Suprapubic skin (tissue), 4 donors: Measurements from ENCODE around the gene MAP6. TPM values are rescaled to one million over a fixed set of nuclear protein-coding genes. Genes with fewer than 3 reads are reported as not detected.

Source experiments
- DNase-seq, 2 donors: peaks; one replicate each; pipeline ENCODE4 v3.0.0-alpha.2; 2019; ENCODE audit warnings: low spot score in 2 of 2
- H3K27ac ChIP-seq: fragments of 200-600 bp; sonication (generic); one replicate; pipeline ENCODE4 v1.5.1; 2019
- H3K27me3 ChIP-seq: fragments of 200-600 bp; sonication (generic); one replicate; pipeline ENCODE4 v1.5.1; 2019
- H3K36me3 ChIP-seq: fragments of 200-600 bp; sonication (generic); one replicate; pipeline ENCODE4 v1.5.1; 2019
- H3K4me1 ChIP-seq: fragments of 200-600 bp; sonication (generic); one replicate; pipeline ENCODE4 v1.5.1; 2019
- H3K4me3 ChIP-seq: fragments of 200-600 bp; sonication (generic); one replicate; pipeline ENCODE4 v1.5.1; 2019; ENCODE audit warnings: mild to moderate bottlenecking
- H3K9me3 ChIP-seq: fragments of 200-600 bp; sonication (generic); one replicate; pipeline ENCODE4 v1.5.1; 2019
- EP300 ChIP-seq: sonication (generic); formaldehyde crosslinking; IDR thresholded peaks from one replicate; pipeline ENCODE4 v1.6.1; 2017; ENCODE audit warnings: antibody characterized with exemption
- POLR2A ChIP-seq, 2 donors: fragments of 450-650 bp; IDR thresholded peaks; one replicate each; pipeline ENCODE4 v1.6.1; 2017; ENCODE audit warnings: antibody characterized with exemption in 2 of 2, mild to moderate bottlenecking in 2 of 2, moderate library complexity in 2 of 2
- POLR2AphosphoS5 ChIP-seq, 3 donors: sonication (generic); formaldehyde crosslinking; IDR thresholded peaks; one replicate each; pipeline ENCODE4 v1.6.1; 2017; ENCODE audit warnings: antibody characterized with exemption in 3 of 3
- WGBS: methylation state at CpG from one replicate; pipeline ENCODE4 v1.1.5; 2018; 5-methylcytosine and 5-hydroxymethylcytosine counted together
- total RNA-seq, 4 donors: library from RNA; depleted of rRNA; stranded (reverse); fragments of >200 nt; gene quantifications; one replicate each; pipeline ENCODE4 v1.1.0, GENCODE V29; 2016
- TF ChIP-seq, protein P1 (sequence below), 2 donors: fragments of 200-600 bp in 1 of 2; fragments of 450-650 bp in 1 of 2; sonication (generic) in 1 of 2; IDR thresholded peaks; one replicate each; pipeline ENCODE4 v1.5.1; 2016 to 2019; ENCODE audit warnings: antibody characterized with exemption in 2 of 2, mild to moderate bottlenecking in 1 of 2, moderate library complexity in 1 of 2

Gene MAP6
- 10 to 100 TPM in 1 of 4 donors, 1 to 10 TPM in 3; 2.7 to 11.0 (median 4.6) TPM for total RNA-seq

DNA sequence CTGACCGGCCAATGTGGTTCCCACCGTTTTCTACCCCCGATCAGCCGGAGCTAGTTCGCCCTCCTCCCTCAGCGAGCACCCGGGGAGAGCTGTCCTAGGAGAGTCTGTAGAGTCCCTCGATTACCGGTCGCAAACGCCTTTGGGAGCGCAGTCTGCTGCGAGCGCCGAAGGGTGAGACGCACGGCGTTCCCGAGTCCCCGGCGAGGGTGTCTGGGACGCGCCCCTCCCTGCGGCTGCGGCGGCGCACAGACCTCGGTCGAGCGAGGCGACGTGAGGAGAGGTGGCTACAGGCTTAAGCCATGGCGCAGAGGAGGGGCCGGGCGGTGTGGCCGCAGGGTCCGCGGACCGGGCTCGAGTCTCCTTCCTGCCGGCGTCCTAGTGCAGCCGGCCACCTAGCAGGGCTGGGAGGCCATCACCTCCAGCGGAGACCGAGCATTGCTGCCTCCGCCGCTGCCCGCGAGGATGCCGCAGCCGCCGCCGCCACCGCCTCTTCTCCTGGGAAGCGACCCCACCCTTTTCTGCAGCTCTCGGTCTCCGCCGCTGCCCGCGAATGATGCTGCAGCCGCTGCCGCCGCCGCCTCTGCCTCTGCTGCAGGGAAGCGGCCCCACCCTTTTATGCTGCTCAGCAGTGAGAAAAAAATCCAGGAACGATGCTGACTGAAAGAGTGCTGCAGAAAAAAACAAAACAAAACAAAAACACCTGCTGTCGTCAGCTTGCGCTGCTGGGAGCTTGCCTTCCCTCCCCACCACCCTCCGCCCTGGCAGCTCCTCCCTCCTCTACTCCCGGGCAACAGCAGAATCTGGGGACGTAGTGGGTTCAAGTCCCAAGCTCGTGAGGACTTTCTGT, at the start of gene MAP6:
TSS of gene MAP6 (minus strand) at position 588 of the 847 bp plus-strand sequence. CDS start 669 bp downstream, outside the sequence.
- Histone ChIP-seq H3K27me3 (peaks cover 63% of the 10 kb centered on the region), H3K36me3 (no peaks in the 10 kb centered on the region), H3K9me3 (no peaks in the 10 kb centered on the region), H3K4me1 (peaks cover 21% of the 10 kb centered on the region), H3K27ac (no peak within 1 kb of the TSS), H3K4me3 (peak within 1 kb of the TSS; percentile 49)
- 3% methylated on average over 47 of the region's 72 CpGs for WGBS
- TF ChIP-seq POLR2AphosphoS5 (IDR thresholded peaks at IDR 0.05) (no peak), EP300 (no peak), POLR2A (IDR thresholded peaks at IDR 0.05) (no peak)
- TF ChIP-seq, protein P1, sequence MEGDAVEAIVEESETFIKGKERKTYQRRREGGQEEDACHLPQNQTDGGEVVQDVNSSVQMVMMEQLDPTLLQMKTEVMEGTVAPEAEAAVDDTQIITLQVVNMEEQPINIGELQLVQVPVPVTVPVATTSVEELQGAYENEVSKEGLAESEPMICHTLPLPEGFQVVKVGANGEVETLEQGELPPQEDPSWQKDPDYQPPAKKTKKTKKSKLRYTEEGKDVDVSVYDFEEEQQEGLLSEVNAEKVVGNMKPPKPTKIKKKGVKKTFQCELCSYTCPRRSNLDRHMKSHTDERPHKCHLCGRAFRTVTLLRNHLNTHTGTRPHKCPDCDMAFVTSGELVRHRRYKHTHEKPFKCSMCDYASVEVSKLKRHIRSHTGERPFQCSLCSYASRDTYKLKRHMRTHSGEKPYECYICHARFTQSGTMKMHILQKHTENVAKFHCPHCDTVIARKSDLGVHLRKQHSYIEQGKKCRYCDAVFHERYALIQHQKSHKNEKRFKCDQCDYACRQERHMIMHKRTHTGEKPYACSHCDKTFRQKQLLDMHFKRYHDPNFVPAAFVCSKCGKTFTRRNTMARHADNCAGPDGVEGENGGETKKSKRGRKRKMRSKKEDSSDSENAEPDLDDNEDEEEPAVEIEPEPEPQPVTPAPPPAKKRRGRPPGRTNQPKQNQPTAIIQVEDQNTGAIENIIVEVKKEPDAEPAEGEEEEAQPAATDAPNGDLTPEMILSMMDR (IDR thresholded peaks at IDR 0.05), result no peak
- DNase-seq, result no peak

DNA sequence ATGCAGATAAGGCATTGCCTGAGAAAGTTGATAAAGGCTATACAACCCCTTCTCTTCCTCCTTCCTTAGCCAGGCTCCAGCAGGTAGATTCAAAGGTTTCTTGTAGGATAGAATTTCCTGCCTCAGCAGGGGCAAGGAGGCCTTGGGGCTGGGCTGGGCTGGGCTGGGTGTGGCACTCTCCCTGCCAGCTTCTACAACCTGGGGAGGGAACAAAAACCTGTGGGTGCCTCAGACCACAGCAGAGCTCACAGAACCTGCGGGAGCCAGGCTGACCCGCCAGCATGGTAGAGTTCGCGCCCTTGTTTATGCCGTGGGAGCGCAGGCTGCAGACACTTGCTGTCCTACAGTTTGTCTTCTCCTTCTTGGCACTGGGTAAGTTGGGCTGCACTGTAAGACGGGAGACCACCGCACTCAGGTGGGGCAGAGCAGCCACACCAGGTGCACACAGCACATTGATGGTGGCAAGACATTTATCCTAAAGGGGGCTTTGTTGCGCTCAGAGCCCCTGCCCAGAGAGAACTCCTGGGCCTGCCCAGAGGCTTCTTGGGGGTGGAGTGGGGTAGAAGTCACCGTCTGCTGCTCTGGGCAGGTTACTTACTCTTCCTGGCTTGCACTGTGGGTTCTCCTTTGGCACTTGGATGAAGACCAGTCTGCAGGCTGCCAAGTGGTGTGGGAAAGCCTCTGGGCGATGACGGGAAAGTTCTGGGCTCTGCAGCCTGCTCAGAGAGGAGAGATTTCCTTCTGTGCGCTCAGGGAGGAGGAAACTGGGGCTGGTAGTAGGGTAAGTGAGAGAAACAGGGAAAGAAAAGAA, 49.0 kb upstream of the MAP6 start, which contains the start of gene MOGAT2:
TSS of gene MOGAT2 (plus strand) at position 231 of the 811 bp plus-strand sequence. CDS start at position 282, 51 bp downstream.
- TF ChIP-seq EP300 (no peak), POLR2A (IDR thresholded peaks at IDR 0.05) (no peak), POLR2AphosphoS5 (IDR thresholded peaks at IDR 0.05) (no peak)
- TF ChIP-seq, protein P1 (IDR thresholded peaks at IDR 0.05), result no peak
- no peak for DNase-seq
- H3K27ac ChIP-seq, result no peak within 1 kb of the TSS
- WGBS, result 62% methylated on average over 12 of the region's 13 CpGs
- H3K9me3 ChIP-seq, result no peaks in the 10 kb centered on the region
- H3K36me3 ChIP-seq, result no peaks in the 10 kb centered on the region
- peaks cover 3% of the 10 kb centered on the region for H3K27me3 ChIP-seq
- no peak within 1 kb of the TSS for H3K4me3 ChIP-seq
- peaks cover 4% of the 10 kb centered on the region for H3K4me1 ChIP-seq

DNA sequence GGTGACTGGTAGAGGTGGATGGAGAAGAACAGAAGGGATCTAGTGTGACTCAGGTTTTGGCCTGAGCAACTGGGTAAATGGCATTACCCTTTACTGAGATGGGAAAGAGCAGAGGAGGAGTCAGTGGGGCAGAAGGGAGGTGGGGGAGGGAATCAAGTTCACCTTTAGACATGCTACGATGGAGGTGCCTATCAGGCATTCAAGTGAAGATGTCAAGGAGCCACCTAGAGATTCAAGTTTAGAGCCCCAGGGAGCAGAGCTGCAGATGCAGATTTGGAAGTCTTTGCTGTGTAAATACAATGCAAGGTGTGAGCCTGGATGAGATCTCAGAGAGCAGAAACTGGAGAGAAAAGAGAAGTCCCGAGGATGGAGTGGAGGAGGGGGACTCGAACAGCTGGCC, 47.8 kb upstream of the MAP6 start:
- Histone ChIP-seq H3K4me3 (no peak overlapping the region), H3K27me3 (peaks cover 3% of the 10 kb centered on the region), H3K36me3 (no peaks in the 10 kb centered on the region), H3K4me1 (peaks cover 4% of the 10 kb centered on the region), H3K9me3 (no peaks in the 10 kb centered on the region), H3K27ac (no peak overlapping the region)
- DNase-seq, result no peak
- WGBS, result 74% methylated on average over 3 of the region's 3 CpGs
- TF ChIP-seq, protein P1 (IDR thresholded peaks at IDR 0.05), result no peak
- TF ChIP-seq POLR2A (IDR thresholded peaks at IDR 0.05), result no peak
- TF ChIP-seq EP300, result no peak
- no peak for TF ChIP-seq POLR2AphosphoS5 (IDR thresholded peaks at IDR 0.05)

DNA sequence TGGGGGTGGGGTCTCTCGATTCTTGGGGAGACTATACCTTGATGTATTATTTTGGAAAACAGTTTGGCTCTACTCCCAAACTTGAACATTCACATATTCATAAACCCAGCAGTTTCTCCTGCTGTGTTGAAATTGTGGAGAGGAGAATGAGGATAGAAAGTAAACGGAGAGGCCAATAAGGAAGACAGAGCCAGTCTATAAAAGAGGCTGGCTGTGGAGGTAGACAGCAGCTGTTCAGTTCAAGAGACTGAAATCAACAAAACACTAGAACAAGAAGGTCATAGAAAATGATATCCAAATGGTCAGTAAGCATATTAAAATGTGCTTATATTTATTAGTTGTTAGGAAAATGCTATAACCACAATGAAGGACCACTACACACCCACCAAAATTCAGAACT, 46.9 kb upstream of the MAP6 start:
- no peak overlapping the region for H3K27ac ChIP-seq
- DNase-seq, result no peak
- peaks cover 3% of the 10 kb centered on the region for H3K27me3 ChIP-seq
- WGBS, result 83% methylated on average over 2 of the region's 2 CpGs
- H3K9me3 ChIP-seq, result no peaks in the 10 kb centered on the region
- no peaks in the 10 kb centered on the region for H3K36me3 ChIP-seq
- no peak overlapping the region for H3K4me3 ChIP-seq
- peaks cover 4% of the 10 kb centered on the region for H3K4me1 ChIP-seq
- no peak for TF ChIP-seq POLR2A (IDR thresholded peaks at IDR 0.05)
- TF ChIP-seq POLR2AphosphoS5 (IDR thresholded peaks at IDR 0.05), result no peak
- no peak for TF ChIP-seq EP300
- TF ChIP-seq, protein P1 (IDR thresholded peaks at IDR 0.05), result no peak

DNA sequence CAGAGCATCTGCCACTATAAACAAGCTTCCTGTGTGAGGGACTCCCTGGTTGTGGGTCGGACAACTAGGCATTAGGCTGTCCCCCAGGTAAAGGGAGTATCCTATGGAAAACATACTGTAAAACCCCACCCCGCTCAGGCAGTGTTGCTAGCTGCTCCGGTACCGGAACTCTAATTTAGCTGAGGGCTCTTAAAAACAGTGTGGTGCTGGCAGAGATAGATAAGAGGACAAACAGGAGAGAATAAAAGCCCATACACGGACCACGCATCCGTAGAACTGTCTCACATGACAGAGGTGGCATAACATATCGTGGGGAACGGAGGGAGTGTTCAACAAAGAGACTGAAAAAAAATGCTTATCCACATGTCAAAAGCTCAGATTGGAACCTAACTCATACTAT, 45.4 kb upstream of the MAP6 start:
- H3K27ac ChIP-seq, result no peak overlapping the region
- peaks cover 4% of the 10 kb centered on the region for H3K4me1 ChIP-seq
- H3K9me3 ChIP-seq, result no peaks in the 10 kb centered on the region
- 76% methylated on average over 9 of the region's 9 CpGs for WGBS
- no peak overlapping the region for H3K4me3 ChIP-seq
- no peak for DNase-seq
- peaks cover 3% of the 10 kb centered on the region for H3K27me3 ChIP-seq
- no peaks in the 10 kb centered on the region for H3K36me3 ChIP-seq
- TF ChIP-seq, protein P1 (IDR thresholded peaks at IDR 0.05), result no peak
- no peak for TF ChIP-seq POLR2AphosphoS5 (IDR thresholded peaks at IDR 0.05)
